HCT116 (cell line): ENCODE data around the gene CRTC3. TPM values are rescaled to one million over a fixed set of nuclear protein-coding genes. Genes with fewer than 3 reads are reported as not detected.

ENCODE experiments used
- ATAC-seq: fragments of 200-7000 bp; cut with Tn5 transposase; 2 replicates; pipeline ENCODE4 v1.9.1; 2020; ENCODE audit warnings: mild to moderate bottlenecking, moderate library complexity
- BruUV-seq: library from RNA; stranded (reverse); fragments of 400-500 nt; replicated peaks from 2 replicates; lab custom pipeline; 2021; lab: Mats Ljungman, UMichigan
- CTCF ChIA-PET: fragments of 300-600 bp; sonication (Branson Sonifier 250); formaldehyde crosslinking; loops from one replicate; lab custom pipeline; 2021; ENCODE audit warnings: antibody characterized with exemption; lab: Charles Lee
- POLR2A ChIA-PET: fragments of 300-600, 350-600 bp; sonication (Branson Sonifier 250); formaldehyde crosslinking; loops from one replicate; lab custom pipeline; 2021; ENCODE audit warnings: antibody characterized with exemption; lab: Charles Lee
- RAD21 ChIA-PET, 2 experiments: fragments of 300-600 bp; sonication (Branson Sonifier 250); formaldehyde crosslinking; loops; one replicate each; lab custom pipeline; 2023; ENCODE audit warnings: low total read pairs in 2 of 2; ENCODE audit not compliant: uncharacterized antibody in 2 of 2, unreplicated experiment in 2 of 2, low non-redundant PET in 1 of 2; lab: Charles Lee
- DNase-seq: peaks from one replicate; pipeline ENCODE4 v3.0.0-alpha.2; 2010; ENCODE audit warnings: low read depth, low spot score
- H2AFZ ChIP-seq: fragments of 200-600 bp; shearing (Covaris generic), sonication (generic); 2 replicates; pipeline ENCODE4 v1.6.1; 2017; ENCODE audit warnings: low read depth, mixed run types, mixed read lengths, antibody characterized with exemption, low read length; ENCODE audit not compliant: poor library complexity, severe bottlenecking
- H3K27ac ChIP-seq: 2 replicates; pipeline ENCODE4 v1.5.1; 2012; ENCODE audit warnings: low read depth, low read length
- H3K27me3 ChIP-seq: fragments of 200-600 bp; sonication (generic); 2 replicates; pipeline ENCODE4 v1.6.1; 2016; ENCODE audit warnings: mixed run types, low read length, mixed read lengths; ENCODE audit not compliant: insufficient read depth
- H3K36me3 ChIP-seq, 2 experiments: fragments of 200-500 bp in 1 of 2; fragments of 200-600 bp in 1 of 2; sonication (Bioruptor generic) in 1 of 2; sonication (generic) in 1 of 2; 2 replicates each; pipeline versions ENCODE4 v1.5.1 to v1.6.1; 2014 to 2016; ENCODE audit warnings: low read length in 2 of 2, inconsistent platforms in 1 of 2, mixed read lengths in 1 of 2, mixed run types in 1 of 2; ENCODE audit not compliant: insufficient read depth in 2 of 2, control insufficient read depth in 1 of 2
- H3K4me1 ChIP-seq, 2 experiments: fragments of 200-600 bp in 1 of 2; sonication (generic) in 1 of 2; 2 replicates each; pipeline versions ENCODE4 v1.5.1 to v1.6.1; 2012 to 2017; ENCODE audit warnings: low read length in 2 of 2, inconsistent platforms in 1 of 2, mild to moderate bottlenecking in 1 of 2, mixed read lengths in 1 of 2, mixed run types in 1 of 2, moderate library complexity in 1 of 2; ENCODE audit not compliant: insufficient read depth in 2 of 2, control insufficient read depth in 1 of 2
- H3K4me2 ChIP-seq: fragments of 200-600 bp; sonication (generic); 2 replicates; pipeline ENCODE4 v1.6.1; 2017; ENCODE audit warnings: mixed run types, low read length, mixed read lengths
- H3K4me3 ChIP-seq, 2 experiments: fragments of 200-600 bp in 1 of 2; sonication (generic) in 1 of 2; replicated peaks in 1 of 2; 2 replicates each; pipeline ENCODE4 v1.5.1; 2011 to 2016; ENCODE audit warnings: low read length in 2 of 2, control low read depth in 1 of 2, low read depth in 1 of 2, mild to moderate bottlenecking in 1 of 2, mixed read lengths in 1 of 2, mixed run types in 1 of 2
- H3K79me2 ChIP-seq: fragments of 200-600 bp; sonication (generic); 2 replicates; pipeline ENCODE4 v1.6.1; 2017; ENCODE audit warnings: mild to moderate bottlenecking, mixed run types, low read length, moderate library complexity, mixed read lengths; ENCODE audit not compliant: insufficient read depth
- H3K9ac ChIP-seq: fragments of 200-600 bp; sonication (generic); 2 replicates; pipeline ENCODE4 v1.6.1; 2016; ENCODE audit warnings: low read length, mixed read lengths
- H3K9me2 ChIP-seq: fragments of 200-600 bp; sonication (generic), shearing (Covaris generic); 2 replicates; pipeline ENCODE4 v1.6.1; 2017; ENCODE audit warnings: mixed run types, mild to moderate bottlenecking, moderate library complexity; ENCODE audit not compliant: insufficient read depth
- H3K9me3 ChIP-seq, 2 experiments: fragments of 200-500 bp in 1 of 2; fragments of 200-600 bp in 1 of 2; sonication (Bioruptor generic) in 1 of 2; sonication (generic) in 1 of 2; 2 replicates each; pipeline ENCODE4 v1.6.1; 2014 to 2017; ENCODE audit warnings: low read length in 2 of 2, mixed read lengths in 2 of 2, inconsistent platforms in 1 of 2, low read depth in 1 of 2, mild to moderate bottlenecking in 1 of 2, mixed run types in 1 of 2, moderate library complexity in 1 of 2; ENCODE audit not compliant: control insufficient read depth in 1 of 2, insufficient read depth in 1 of 2
- H4K20me1 ChIP-seq: fragments of 200-600 bp; sonication (generic), shearing (Covaris generic); 2 replicates; pipeline ENCODE4 v1.6.1; 2017; ENCODE audit warnings: mixed run types, mild to moderate bottlenecking, moderate library complexity; ENCODE audit not compliant: insufficient read depth
- CBX3 ChIP-seq: IDR thresholded peaks from 2 replicates; pipeline ENCODE4 v1.6.1; 2012; ENCODE audit warnings: low read depth
- CEBPB ChIP-seq: IDR thresholded peaks from 2 replicates; pipeline ENCODE4 v1.6.1; 2012; ENCODE audit warnings: low read depth
- ELF1 ChIP-seq: IDR thresholded peaks from 2 replicates; pipeline ENCODE4 v1.6.1; 2012; ENCODE audit warnings: low read depth, borderline replicate concordance
- FOSL1 ChIP-seq: IDR thresholded peaks from 2 replicates; pipeline ENCODE4 v1.6.1; 2012; ENCODE audit warnings: low read depth
- JUND ChIP-seq: IDR thresholded peaks from 2 replicates; pipeline ENCODE4 v1.6.1; 2012
- POLR2AphosphoS5 ChIP-seq: IDR thresholded peaks from 2 replicates; pipeline ENCODE4 v1.6.1; 2011; ENCODE audit warnings: mild to moderate bottlenecking, low read depth, low read length, moderate library complexity
- SIN3A ChIP-seq: IDR thresholded peaks from 2 replicates; pipeline ENCODE4 v1.6.1; 2012; ENCODE audit warnings: low read depth
- TCF7L2 ChIP-seq: IDR thresholded peaks from 2 replicates; pipeline ENCODE4 v1.7.0; 2011; ENCODE audit warnings: borderline replicate concordance, inconsistent platforms; ENCODE audit not compliant: insufficient read depth, insufficient read length; ENCODE audit errors: extremely low read depth
- YY1 ChIP-seq: IDR thresholded peaks from 2 replicates; pipeline ENCODE4 v1.6.1; 2011; ENCODE audit warnings: low read length, low read depth, moderate library complexity, mild to moderate bottlenecking; ENCODE audit not compliant: insufficient replicate concordance; ENCODE audit errors: extremely low read depth
- ZFX ChIP-seq: fragments of 450-650 bp; IDR thresholded peaks from 2 replicates; pipeline ENCODE4 v1.6.1; 2017
- ZNF274 ChIP-seq: fragments of 200-500 bp; sonication (Bioruptor generic); IDR thresholded peaks from 2 replicates; pipeline ENCODE4 v1.6.1; 2014; ENCODE audit warnings: mild to moderate bottlenecking, low read depth, low read length, inconsistent platforms
- intact Hi-C: fragments of 100-400 bp; cut with micrococcal nuclease; formaldehyde crosslinking; loops from 2 replicates; pipeline ENCODE4 v1.10.0; 2022
- total RNA-seq: library from RNA; stranded (reverse); gene quantifications from one replicate; pipeline ENCODE4 v1.2.1, GENCODE V29; 2021; ENCODE audit not compliant: unreplicated experiment
- TF ChIP-seq, protein P1 (sequence below): IDR thresholded peaks from 2 replicates; pipeline ENCODE4 v1.6.1; 2012
- TF ChIP-seq, protein P2 (sequence below): IDR thresholded peaks from 2 replicates; pipeline ENCODE4 v1.6.1; 2012; ENCODE audit warnings: low read depth

CRTC3 gene
- total RNA-seq, 1 experiment from 2014 or later, result 20.7 TPM

DNA sequence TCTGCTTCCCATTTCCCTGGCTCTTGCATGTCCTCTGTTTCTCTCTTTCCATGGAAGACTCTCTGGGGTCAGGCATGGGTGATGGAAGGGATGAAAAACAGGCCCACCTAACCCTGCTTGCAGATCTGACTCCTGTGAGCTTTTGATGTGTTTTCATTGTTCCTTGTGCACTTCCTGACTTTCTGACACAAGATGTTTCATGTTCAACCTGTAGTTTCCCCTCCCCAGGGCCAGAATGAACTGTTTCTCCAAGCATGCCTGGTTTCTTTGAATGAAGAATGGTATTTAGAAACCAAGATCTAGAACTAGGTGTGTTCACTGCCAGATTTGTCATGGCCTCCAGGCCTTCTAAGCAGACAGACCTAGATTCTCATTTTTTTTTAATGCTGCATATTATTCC lies 36.1 kb upstream of the CRTC3 start:
- Histone ChIP-seq H3K9ac (no peak overlapping the region), H3K9me3 (no peaks in the 10 kb centered on the region), H3K27me3 (no peaks in the 10 kb centered on the region), H3K79me2 (no peaks in the 10 kb centered on the region), H3K36me3 (peaks cover 27 to 51% of the 10 kb centered on the region in 2 experiments), H3K4me3 (no peak overlapping the region), H3K4me1 (no peaks in the 10 kb centered on the region), H3K9me2 (no peaks in the 10 kb centered on the region), H3K27ac (no peak overlapping the region), H3K4me2 (no peak overlapping the region), H2AFZ (no peak overlapping the region), H4K20me1 (no peaks in the 10 kb centered on the region)
- ChIA-PET CTCF (no interaction called here), POLR2A (no interaction called here), RAD21 (no interaction called here)
- intact Hi-C loops, result no loop called here
- ATAC-seq (no peak), DNase-seq (no peak)
- TF ChIP-seq JUND (no peak), ELF1 (no peak), POLR2AphosphoS5 (no peak), CBX3 (no peak), FOSL1 (no peak)
- BruUV-seq, result no TSS peak

DNA sequence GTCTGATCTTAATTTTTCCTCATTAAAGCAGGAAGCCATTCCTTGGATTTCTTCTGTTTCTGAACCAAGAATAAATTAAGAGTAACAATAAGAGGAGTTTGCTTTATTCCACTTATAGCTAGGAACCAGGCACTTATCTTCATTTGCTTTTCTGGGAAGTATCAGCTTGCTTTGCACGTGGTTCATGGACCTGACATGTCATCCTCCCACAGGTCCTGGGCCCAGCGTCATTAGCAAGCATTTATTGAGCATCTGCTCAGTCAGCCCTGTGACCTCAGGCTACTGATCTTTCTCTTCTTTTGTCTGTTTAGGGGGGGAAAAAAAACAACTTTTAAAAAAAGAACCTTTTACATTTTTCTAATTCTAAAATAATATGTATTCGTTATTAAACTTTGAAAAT lies 34.7 kb upstream of the CRTC3 start:
- no peaks in the 10 kb centered on the region for H3K4me1 ChIP-seq
- no peak overlapping the region for H2AFZ ChIP-seq
- H3K9me3 ChIP-seq, result no peaks in the 10 kb centered on the region
- TF ChIP-seq JUND (no peak), ZFX (no peak), POLR2AphosphoS5 (no peak), ZNF274 (no peak), CEBPB (no peak), YY1 (no peak), TCF7L2 (no peak), SIN3A (no peak)
- TF ChIP-seq, protein P1, sequence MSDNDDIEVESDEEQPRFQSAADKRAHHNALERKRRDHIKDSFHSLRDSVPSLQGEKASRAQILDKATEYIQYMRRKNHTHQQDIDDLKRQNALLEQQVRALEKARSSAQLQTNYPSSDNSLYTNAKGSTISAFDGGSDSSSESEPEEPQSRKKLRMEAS, result no peak
- TF ChIP-seq, protein P2, sequence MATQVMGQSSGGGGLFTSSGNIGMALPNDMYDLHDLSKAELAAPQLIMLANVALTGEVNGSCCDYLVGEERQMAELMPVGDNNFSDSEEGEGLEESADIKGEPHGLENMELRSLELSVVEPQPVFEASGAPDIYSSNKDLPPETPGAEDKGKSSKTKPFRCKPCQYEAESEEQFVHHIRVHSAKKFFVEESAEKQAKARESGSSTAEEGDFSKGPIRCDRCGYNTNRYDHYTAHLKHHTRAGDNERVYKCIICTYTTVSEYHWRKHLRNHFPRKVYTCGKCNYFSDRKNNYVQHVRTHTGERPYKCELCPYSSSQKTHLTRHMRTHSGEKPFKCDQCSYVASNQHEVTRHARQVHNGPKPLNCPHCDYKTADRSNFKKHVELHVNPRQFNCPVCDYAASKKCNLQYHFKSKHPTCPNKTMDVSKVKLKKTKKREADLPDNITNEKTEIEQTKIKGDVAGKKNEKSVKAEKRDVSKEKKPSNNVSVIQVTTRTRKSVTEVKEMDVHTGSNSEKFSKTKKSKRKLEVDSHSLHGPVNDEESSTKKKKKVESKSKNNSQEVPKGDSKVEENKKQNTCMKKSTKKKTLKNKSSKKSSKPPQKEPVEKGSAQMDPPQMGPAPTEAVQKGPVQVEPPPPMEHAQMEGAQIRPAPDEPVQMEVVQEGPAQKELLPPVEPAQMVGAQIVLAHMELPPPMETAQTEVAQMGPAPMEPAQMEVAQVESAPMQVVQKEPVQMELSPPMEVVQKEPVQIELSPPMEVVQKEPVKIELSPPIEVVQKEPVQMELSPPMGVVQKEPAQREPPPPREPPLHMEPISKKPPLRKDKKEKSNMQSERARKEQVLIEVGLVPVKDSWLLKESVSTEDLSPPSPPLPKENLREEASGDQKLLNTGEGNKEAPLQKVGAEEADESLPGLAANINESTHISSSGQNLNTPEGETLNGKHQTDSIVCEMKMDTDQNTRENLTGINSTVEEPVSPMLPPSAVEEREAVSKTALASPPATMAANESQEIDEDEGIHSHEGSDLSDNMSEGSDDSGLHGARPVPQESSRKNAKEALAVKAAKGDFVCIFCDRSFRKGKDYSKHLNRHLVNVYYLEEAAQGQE, result no peak
- RAD21 ChIA-PET, result no interaction called here
- BruUV-seq, result no TSS peak
- H3K27ac ChIP-seq, result no peak overlapping the region
- ATAC-seq (no peak), DNase-seq (no peak)
- H3K4me3 ChIP-seq, result no peak overlapping the region
- H3K27me3 ChIP-seq, result no peaks in the 10 kb centered on the region
- H3K36me3 ChIP-seq, result peaks cover 36 to 55% of the 10 kb centered on the region in 2 experiments
- CTCF ChIA-PET, result interaction anchor here (0.6 kb wide), 1 partner anchor 176 kb away, joined by 3 read pairs; no protein-coding TSS in a partner anchor
- POLR2A ChIA-PET, result no interaction called here
- H3K4me2 ChIP-seq, result no peak overlapping the region
- no peaks in the 10 kb centered on the region for H4K20me1 ChIP-seq
- no peaks in the 10 kb centered on the region for H3K79me2 ChIP-seq
- no peaks in the 10 kb centered on the region for H3K9me2 ChIP-seq
- no peak overlapping the region for H3K9ac ChIP-seq
- intact Hi-C loops, result no loop called here
